A549 (cell line): ENCODE data around the gene MAST3. TPM values are rescaled to one million over a fixed set of nuclear protein-coding genes. Genes with fewer than 3 reads are reported as not detected.

Experiments used
- ATAC-seq, 2 experiments: fragments of 200-7000 bp in 1 of 2; fragments of >200 bp in 1 of 2; cut with Nextera tagmentation in 1 of 2; cut with Tn5 transposase in 1 of 2; 3 replicates each; pipeline versions ENCODE4 v1.8.0 to v1.9.1; 2018 to 2020; ENCODE audit warnings: mild to moderate bottlenecking in 1 of 2, moderate library complexity in 1 of 2
- CTCF ChIA-PET: fragments of 300-600 bp; sonication (Branson Sonifier 250); formaldehyde crosslinking; extraction: SDS; loops from one replicate; lab custom pipeline; 2021; ENCODE audit warnings: antibody characterized with exemption, inconsistent platforms; lab: Yijun Ruan, JAX
- POLR2A ChIA-PET: fragments of 350-600 bp; formaldehyde crosslinking; extraction: SDS; loops from one replicate; lab custom pipeline; 2021; ENCODE audit warnings: antibody characterized with exemption, inconsistent platforms; lab: Yijun Ruan, JAX
- DNase-seq, 2 experiments: peaks; one replicate each; pipeline versions ENCODE4 v3.0.0 to v3.0.0-alpha.2; 2011 to 2016; ENCODE audit warnings: low read depth in 1 of 2, low spot score in 1 of 2
- FAIRE-seq: peaks from 2 replicates; lab custom pipeline; 2011; peaks lifted over from hg19 to GRCh38; lab: Jason Lieb, UNC
- H3K27ac ChIP-seq, 2 experiments: fragments of >200 bp; sonication (Bioruptor Twin); formaldehyde crosslinking; 3 replicates each; pipeline ENCODE4 v1.5.1; 2016 to 2017
- H3K4me1 ChIP-seq: fragments of >200 bp; sonication (Bioruptor Twin); formaldehyde crosslinking; 3 replicates; pipeline ENCODE4 v1.6.1; 2016
- H3K4me2 ChIP-seq: fragments of >200 bp; sonication (Bioruptor Twin); formaldehyde crosslinking; 3 replicates; pipeline ENCODE4 v1.6.1; 2016
- H3K4me3 ChIP-seq: fragments of >200 bp; sonication (Bioruptor Twin); formaldehyde crosslinking; 3 replicates; pipeline ENCODE4 v1.5.1; 2016
- H3K9me3 ChIP-seq: fragments of >200 bp; sonication (Bioruptor Twin); formaldehyde crosslinking; 3 replicates; pipeline ENCODE4 v1.6.1; 2016
- CBX2 ChIP-seq: fragments of 200-600 bp; sonication (generic); IDR thresholded peaks from 2 replicates; pipeline ENCODE4 v1.6.1; 2016; ENCODE audit warnings: low read depth, mild to moderate bottlenecking, borderline replicate concordance
- CHD4 ChIP-seq: fragments of 200-600 bp; sonication (generic); IDR thresholded peaks from 2 replicates; pipeline ENCODE4 v1.6.1; 2016; ENCODE audit warnings: antibody characterized with exemption, mild to moderate bottlenecking, borderline replicate concordance
- E2F6 ChIP-seq: IDR thresholded peaks from 2 replicates; pipeline ENCODE4 v1.6.1; 2012; ENCODE audit warnings: low read depth, borderline replicate concordance
- EHMT2 ChIP-seq: fragments of 200-600 bp; sonication (generic); IDR thresholded peaks from 2 replicates; pipeline ENCODE4 v1.6.1; 2016; ENCODE audit warnings: antibody characterized with exemption, low read depth, mild to moderate bottlenecking, moderate library complexity
- ESRRA ChIP-seq: fragments of 150-350 bp; IDR thresholded peaks from 2 replicates; pipeline ENCODE4 v1.6.1; 2014; ENCODE audit warnings: mild to moderate bottlenecking, low read length, borderline replicate concordance
- HMGXB4 ChIP-seq: fragments of 250-450 bp; sonication (Bioruptor Pico); IDR thresholded peaks from 2 replicates; pipeline ENCODE4 v1.5.0; 2021; ENCODE audit warnings: mild to moderate bottlenecking, moderate library complexity, borderline replicate concordance
- HOXB5 ChIP-seq: fragments of 250-450 bp; sonication (Bioruptor Pico); IDR thresholded peaks from 2 replicates; pipeline ENCODE4 v1.5.0; 2020; ENCODE audit warnings: mild to moderate bottlenecking, moderate library complexity
- MAFK ChIP-seq: fragments of 450-650 bp; IDR thresholded peaks from 2 replicates; pipeline ENCODE4 v1.6.1; 2014; ENCODE audit not compliant: partially characterized antibody
- MAZ ChIP-seq: fragments of 150-350 bp; IDR thresholded peaks from 2 replicates; pipeline ENCODE4 v1.6.1; 2014; ENCODE audit warnings: antibody characterized with exemption, low read depth, low read length, borderline replicate concordance
- MYC ChIP-seq: IDR thresholded peaks from 2 replicates; pipeline ENCODE4 v1.6.1; 2012; ENCODE audit warnings: mild to moderate bottlenecking, inconsistent platforms, low read length, improper control_type of control experiment, borderline replicate concordance
- NPAS2 ChIP-seq: fragments of 250-450 bp; sonication (Bioruptor Pico); IDR thresholded peaks from 2 replicates; pipeline ENCODE4 v1.8.0; 2022; ENCODE audit warnings: mild to moderate bottlenecking, moderate library complexity, borderline replicate concordance
- RNF2 ChIP-seq: fragments of 200-600 bp; sonication (generic); IDR thresholded peaks from 2 replicates; pipeline ENCODE4 v1.6.1; 2016; ENCODE audit warnings: low read depth, mild to moderate bottlenecking, antibody characterized with exemption, moderate library complexity, borderline replicate concordance
- SMC3 ChIP-seq: fragments of >200 bp; sonication (Bioruptor Twin); formaldehyde crosslinking; IDR thresholded peaks from 3 replicates; pipeline ENCODE4 v1.6.1; 2018; ENCODE audit warnings: inconsistent platforms
- TP53 ChIP-seq: fragments of 250-450 bp; sonication (Bioruptor Pico); IDR thresholded peaks from 2 replicates; pipeline ENCODE4 v1.5.0; 2021; ENCODE audit warnings: mild to moderate bottlenecking, moderate library complexity
- USF2 ChIP-seq: fragments of 450-650 bp; IDR thresholded peaks from 2 replicates; pipeline ENCODE4 v1.6.1; 2014; ENCODE audit warnings: antibody characterized with exemption
- ZFP36 ChIP-seq: fragments of 450-650 bp; IDR thresholded peaks from 2 replicates; pipeline ENCODE4 v1.6.1; 2014; ENCODE audit warnings: borderline replicate concordance; ENCODE audit not compliant: partially characterized antibody
- ZNF302 ChIP-seq: fragments of 250-450 bp; sonication (Bioruptor Pico); IDR thresholded peaks from 2 replicates; pipeline ENCODE4 v1.9.0; 2021; ENCODE audit warnings: inconsistent platforms, mild to moderate bottlenecking, moderate library complexity
- ZSCAN20 ChIP-seq: fragments of 250-450 bp; sonication (Bioruptor Pico); IDR thresholded peaks from 2 replicates; pipeline ENCODE4 v1.8.0; 2022; ENCODE audit warnings: mild to moderate bottlenecking, moderate library complexity
- WGBS: methylation state at CpG from one replicate; pipeline ENCODE4 v1.1.6; 2017; ENCODE audit errors: missing lambda C conversion rate; 5-methylcytosine and 5-hydroxymethylcytosine counted together
- polyA plus RNA-seq, 4 experiments: library from polyadenylated mRNA; depleted of rRNA in 3 of 4; stranded (reverse); fragments of >200 nt; fragmentation: RNase III in 1 of 4; extraction: RNeasy Plus Mini Kit Qiagen cat#74134 plus additional on column Dnase treatment in 1 of 4; gene quantifications; 2 replicates in 3 of 4; 3 replicates in 1 of 4; pipeline ENCODE4 v1.2.3, GENCODE V29; 2011 to 2017

MAST3 gene
- polyA plus RNA-seq, 2 of the 4 experiments (the other 2 are of a cell fraction): 1.3 to 2.5 TPM

- TF ChIP-seq CHD4: no peak
- TF ChIP-seq TP53 (CRISPR knock-in tag): no peak
These were observed 39.2 kb upstream of the MAST3 start (continued) for GRCh38 chr19:18058208-18059009.

- TF ChIP-seq ESRRA (no peak), USF2 (no peak), EHMT2 (no peak), CBX2 (no peak), ZNF302 (no peak), HMGXB4 (CRISPR knock-in tag) (no peak), HOXB5 (no peak), MAZ (no peak), RNF2 (no peak), ZSCAN20 (CRISPR knock-in tag) (no peak), E2F6 (no peak), SMC3 (no peak)
- CTCF ChIA-PET: interaction anchor here (0.6 to 8.2 kb wide), 24 partner anchors 8 to 189 kb away, joined by 3 to 136 read pairs (median 4); partner anchors contain the start of genes ARRDC2, CCDC124, IL12RB1 and SLC5A5
- 46% methylated on average over 6 of the region's 8 CpGs for WGBS
These were observed 38.3 kb upstream of the MAST3 start for GRCh38 chr19:18059297-18059696.

GRCh38 chr19:18059902-18060301 is 37.7 kb upstream of the MAST3 start:
- no peak overlapping the region for H3K27ac ChIP-seq
- CTCF ChIA-PET: interaction anchor here (1.1 to 8.2 kb wide), 18 partner anchors 11 to 190 kb away, joined by 3 to 136 read pairs (median 4); partner anchors contain the start of genes ARRDC2, CCDC124, IL12RB1 and SLC5A5
- H3K4me3 ChIP-seq: no peak overlapping the region
- WGBS: 100% methylated on average over 1 of the region's 5 CpGs
- H3K9me3 ChIP-seq: no peaks in the 10 kb centered on the region
- DNase-seq: no peak
- ATAC-seq: 0 out of 6 replicates have a peak, but pooled peaks of 1 of the 2 experiments have one; percentile 28
- H3K4me1 ChIP-seq: 0 out of 3 replicates have a peak, but pooled peaks cover 6% of the 10 kb centered on the region
- POLR2A ChIA-PET: no interaction called here
- peak; percentile 63 for TF ChIP-seq ZFP36
- TF ChIP-seq MAFK: no peak
- no peak for TF ChIP-seq USF2
- no peak for TF ChIP-seq MYC
- TF ChIP-seq NPAS2 (CRISPR knock-in tag): no peak
- TF ChIP-seq TP53 (CRISPR knock-in tag): no peak
- FAIRE-seq: no peak
- no peak overlapping the region for H3K4me2 ChIP-seq

More at GRCh38 chr19:18059297-18059696, 38.3 kb upstream of the MAST3 start:
- H3K4me3 ChIP-seq: no peak overlapping the region
- POLR2A ChIA-PET: no interaction called here
- no peak overlapping the region for H3K4me2 ChIP-seq
- DNase-seq (no peak), ATAC-seq (peak; percentile 14 to 26; a peak in 2 of 6 replicates), FAIRE-seq (no peak)
- H3K9me3 ChIP-seq: no peaks in the 10 kb centered on the region
- H3K4me1 ChIP-seq: 0 out of 3 replicates have a peak, but pooled peaks cover 6% of the 10 kb centered on the region
- no peak overlapping the region for H3K27ac ChIP-seq
